22Rv1 (cell line): Measurements from ENCODE around the gene POLR2C.
A peak's percentile ranks its signal among the peaks of the same experiment; 100 is the strongest.

ENCODE experiments used
- H3K27ac ChIP-seq: fragments of 450-650 bp; 2 replicates; pipeline ENCODE4 v1.5.1; 2017
- ZFX ChIP-seq: fragments of 450-650 bp; IDR thresholded peaks from 2 replicates; pipeline ENCODE4 v1.6.1; 2017; ENCODE audit warnings: antibody characterized with exemption, borderline replicate concordance
- TF ChIP-seq, protein P1 (sequence below): fragments of 450-650 bp; IDR thresholded peaks from 2 replicates; pipeline ENCODE4 v1.5.1; 2017; ENCODE audit warnings: mild to moderate bottlenecking

POLR2C gene

DNA sequence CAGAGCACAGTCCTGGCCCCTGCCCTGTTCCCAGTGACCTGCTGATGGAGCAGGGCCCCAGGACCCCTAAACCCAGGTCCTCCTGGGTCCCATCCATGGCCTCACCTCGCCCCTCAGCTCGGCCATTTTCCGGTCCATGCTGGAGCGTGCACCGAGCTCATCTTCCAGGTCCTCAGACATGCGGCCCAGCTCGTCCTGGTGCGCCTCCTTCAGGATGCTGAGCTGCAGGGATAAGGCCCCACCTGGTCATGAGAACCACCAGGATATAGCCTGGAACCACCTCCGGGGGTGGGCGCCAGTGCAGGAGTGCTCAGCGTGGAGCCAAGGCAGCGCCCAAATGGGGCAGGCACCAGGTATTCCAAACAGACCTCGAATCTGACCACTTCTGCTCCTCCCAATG is 56.0 kb downstream of the POLR2C start:
- no peak for TF ChIP-seq ZFX
- TF ChIP-seq, protein P1, sequence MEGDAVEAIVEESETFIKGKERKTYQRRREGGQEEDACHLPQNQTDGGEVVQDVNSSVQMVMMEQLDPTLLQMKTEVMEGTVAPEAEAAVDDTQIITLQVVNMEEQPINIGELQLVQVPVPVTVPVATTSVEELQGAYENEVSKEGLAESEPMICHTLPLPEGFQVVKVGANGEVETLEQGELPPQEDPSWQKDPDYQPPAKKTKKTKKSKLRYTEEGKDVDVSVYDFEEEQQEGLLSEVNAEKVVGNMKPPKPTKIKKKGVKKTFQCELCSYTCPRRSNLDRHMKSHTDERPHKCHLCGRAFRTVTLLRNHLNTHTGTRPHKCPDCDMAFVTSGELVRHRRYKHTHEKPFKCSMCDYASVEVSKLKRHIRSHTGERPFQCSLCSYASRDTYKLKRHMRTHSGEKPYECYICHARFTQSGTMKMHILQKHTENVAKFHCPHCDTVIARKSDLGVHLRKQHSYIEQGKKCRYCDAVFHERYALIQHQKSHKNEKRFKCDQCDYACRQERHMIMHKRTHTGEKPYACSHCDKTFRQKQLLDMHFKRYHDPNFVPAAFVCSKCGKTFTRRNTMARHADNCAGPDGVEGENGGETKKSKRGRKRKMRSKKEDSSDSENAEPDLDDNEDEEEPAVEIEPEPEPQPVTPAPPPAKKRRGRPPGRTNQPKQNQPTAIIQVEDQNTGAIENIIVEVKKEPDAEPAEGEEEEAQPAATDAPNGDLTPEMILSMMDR, result no peak
- H3K27ac ChIP-seq, result no peak overlapping the region

DNA sequence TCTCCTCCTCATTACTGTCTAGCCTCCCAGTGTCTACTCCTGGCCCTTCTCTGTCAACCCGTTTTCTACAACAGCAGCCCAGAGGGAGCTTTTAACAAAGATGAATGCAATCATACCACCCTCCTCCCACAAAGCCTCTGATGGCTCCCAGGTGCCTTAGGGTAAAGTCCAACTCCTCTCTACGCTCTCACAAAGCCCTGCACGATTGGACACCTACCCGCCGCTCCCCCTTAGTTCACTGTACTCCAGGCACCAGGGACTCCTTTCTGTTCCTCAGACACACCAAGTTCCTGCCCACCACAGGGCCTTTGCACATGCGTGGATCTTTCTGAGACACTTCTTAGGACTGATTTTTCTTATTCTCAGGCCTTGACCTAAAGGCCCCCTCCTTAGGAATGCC is 56.4 kb downstream of the POLR2C start:
- TF ChIP-seq ZFX, result no peak
- TF ChIP-seq, protein P1, result no peak
- H3K27ac ChIP-seq, result no peak overlapping the region

DNA sequence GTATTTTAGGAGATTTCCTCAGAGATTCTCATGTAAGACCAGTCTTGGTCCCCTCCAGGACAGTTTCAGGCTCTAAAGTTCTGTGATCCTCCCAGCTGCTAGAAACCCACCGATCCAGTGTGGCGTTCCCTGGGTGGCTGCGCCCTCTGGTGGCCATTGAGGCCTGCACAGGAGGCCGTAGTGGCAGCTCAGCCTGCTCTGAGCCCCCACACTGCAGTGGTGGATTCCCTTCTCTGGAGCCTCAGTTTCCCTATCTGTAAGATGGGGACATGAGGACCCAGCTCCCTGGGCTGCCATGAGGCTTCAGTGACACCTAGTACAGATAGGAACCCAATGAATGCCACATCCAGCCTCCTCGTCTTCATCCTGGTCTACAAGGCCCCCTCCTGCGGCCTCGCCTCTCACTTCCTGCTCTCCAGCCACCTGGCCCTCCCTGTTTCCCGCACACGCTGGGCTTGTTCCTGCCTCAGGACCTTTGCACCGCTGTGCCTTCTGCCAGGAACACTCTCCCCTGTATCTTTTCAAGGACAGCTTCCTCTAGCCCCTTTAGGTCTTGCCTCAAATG is 57.4 kb downstream of the POLR2C start:
- TF ChIP-seq, protein P1, result peak; percentile 98
- TF ChIP-seq ZFX, result no peak
- no peak overlapping the region for H3K27ac ChIP-seq
